ENCODE results near the gene AFF3. TPM values are rescaled to one million over a fixed set of nuclear protein-coding genes. Genes with fewer than 3 reads are reported as not detected.

The AFF3 gene, protein sequence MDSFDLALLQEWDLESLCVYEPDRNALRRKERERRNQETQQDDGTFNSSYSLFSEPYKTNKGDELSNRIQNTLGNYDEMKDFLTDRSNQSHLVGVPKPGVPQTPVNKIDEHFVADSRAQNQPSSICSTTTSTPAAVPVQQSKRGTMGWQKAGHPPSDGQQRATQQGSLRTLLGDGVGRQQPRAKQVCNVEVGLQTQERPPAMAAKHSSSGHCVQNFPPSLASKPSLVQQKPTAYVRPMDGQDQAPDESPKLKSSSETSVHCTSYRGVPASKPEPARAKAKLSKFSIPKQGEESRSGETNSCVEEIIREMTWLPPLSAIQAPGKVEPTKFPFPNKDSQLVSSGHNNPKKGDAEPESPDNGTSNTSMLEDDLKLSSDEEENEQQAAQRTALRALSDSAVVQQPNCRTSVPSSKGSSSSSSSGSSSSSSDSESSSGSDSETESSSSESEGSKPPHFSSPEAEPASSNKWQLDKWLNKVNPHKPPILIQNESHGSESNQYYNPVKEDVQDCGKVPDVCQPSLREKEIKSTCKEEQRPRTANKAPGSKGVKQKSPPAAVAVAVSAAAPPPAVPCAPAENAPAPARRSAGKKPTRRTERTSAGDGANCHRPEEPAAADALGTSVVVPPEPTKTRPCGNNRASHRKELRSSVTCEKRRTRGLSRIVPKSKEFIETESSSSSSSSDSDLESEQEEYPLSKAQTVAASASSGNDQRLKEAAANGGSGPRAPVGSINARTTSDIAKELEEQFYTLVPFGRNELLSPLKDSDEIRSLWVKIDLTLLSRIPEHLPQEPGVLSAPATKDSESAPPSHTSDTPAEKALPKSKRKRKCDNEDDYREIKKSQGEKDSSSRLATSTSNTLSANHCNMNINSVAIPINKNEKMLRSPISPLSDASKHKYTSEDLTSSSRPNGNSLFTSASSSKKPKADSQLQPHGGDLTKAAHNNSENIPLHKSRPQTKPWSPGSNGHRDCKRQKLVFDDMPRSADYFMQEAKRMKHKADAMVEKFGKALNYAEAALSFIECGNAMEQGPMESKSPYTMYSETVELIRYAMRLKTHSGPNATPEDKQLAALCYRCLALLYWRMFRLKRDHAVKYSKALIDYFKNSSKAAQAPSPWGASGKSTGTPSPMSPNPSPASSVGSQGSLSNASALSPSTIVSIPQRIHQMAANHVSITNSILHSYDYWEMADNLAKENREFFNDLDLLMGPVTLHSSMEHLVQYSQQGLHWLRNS (N-terminal part only)
- 1 to 10 TPM; 2.6 to 2.9 TPM for total RNA-seq

DNA sequence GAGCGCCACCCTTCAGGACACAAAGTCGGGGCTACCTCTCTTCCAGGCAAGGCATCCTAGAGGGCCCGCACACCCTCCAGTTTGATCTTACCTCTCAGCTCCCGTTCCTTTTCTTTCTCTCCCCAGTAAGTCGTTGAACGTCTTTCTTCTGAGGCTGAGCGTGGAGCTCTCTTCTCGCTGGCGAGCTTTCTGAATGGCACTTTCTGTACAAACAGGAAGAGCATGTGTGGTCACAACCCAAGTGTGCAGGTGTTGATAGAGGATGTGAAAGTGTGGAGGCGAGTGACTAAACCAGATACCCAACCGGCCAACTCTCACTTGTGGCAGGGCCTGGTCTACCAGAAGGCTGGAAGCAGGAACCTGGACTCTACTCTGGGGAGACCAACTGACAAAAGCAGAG, at the start of gene AFF3:
AFF3 (minus strand) TSS at position 198 of the 400 bp plus-strand sequence. CDS start 38,136 bp downstream, outside the sequence.
- H3K27ac Mint-ChIP-seq = peak within 1 kb of the TSS; percentile 80
- H3K4me1 Mint-ChIP-seq = peaks cover 45% of the 10 kb centered on the region
- H3K36me3 Mint-ChIP-seq = peaks cover 5% of the 10 kb centered on the region
- DNase-seq = peak; percentile 74
- H3K4me3 Mint-ChIP-seq = peak within 1 kb of the TSS; percentile 80
- peaks cover 13% of the 10 kb centered on the region for H3K27me3 Mint-ChIP-seq
- peaks cover 7% of the 10 kb centered on the region for H3K9me3 Mint-ChIP-seq

DNA sequence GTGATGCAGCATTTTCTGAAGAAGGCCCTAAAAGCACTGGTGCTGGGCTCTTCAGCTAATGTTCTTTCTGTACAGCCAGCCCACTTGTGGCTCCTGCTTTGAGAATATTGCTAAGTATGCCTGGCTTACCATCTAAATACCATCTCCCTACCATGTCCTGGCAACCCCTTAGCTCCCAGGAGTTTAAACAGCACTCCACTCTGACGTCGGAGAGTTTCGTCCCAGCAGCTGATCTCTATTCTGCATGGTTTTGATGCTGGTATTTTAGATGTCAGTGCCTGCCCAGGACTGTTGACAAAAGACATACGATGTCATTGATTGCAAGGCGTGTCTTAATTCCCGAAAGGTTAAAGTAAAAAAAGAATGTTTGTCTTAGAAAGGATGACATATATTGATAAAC, 47.0 kb upstream of the AFF3 start:
- H3K4me3 Mint-ChIP-seq = no peak overlapping the region
- no peak overlapping the region for H3K27ac Mint-ChIP-seq
- H3K9me3 Mint-ChIP-seq = no peaks in the 10 kb centered on the region
- H3K27me3 Mint-ChIP-seq = no peaks in the 10 kb centered on the region
- H3K4me1 Mint-ChIP-seq = no peaks in the 10 kb centered on the region
- no peaks in the 10 kb centered on the region for H3K36me3 Mint-ChIP-seq
- DNase-seq = no peak

DNA sequence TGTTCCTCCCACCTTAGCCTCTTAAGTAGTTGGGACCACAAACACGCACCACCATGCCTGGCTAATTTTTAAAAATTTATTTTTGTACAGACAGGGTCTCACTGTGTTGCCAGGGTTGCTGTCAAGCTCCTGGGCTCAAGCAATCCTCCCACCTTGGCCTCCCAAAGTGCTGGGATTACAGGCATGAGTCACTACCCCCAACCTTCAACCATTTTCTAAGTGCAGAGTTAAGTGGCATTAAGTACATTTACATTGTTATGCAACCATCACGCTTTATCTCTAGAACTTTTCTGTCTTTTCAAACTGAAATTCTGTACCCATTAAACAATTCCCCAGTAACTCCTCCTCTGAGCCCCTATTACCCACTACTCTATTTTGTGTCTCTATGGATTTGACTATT, 45.9 kb upstream of the AFF3 start:
- Mint-ChIP-seq H3K4me1 (no peaks in the 10 kb centered on the region), H3K9me3 (no peaks in the 10 kb centered on the region), H3K36me3 (no peaks in the 10 kb centered on the region), H3K27ac (no peak overlapping the region), H3K27me3 (no peaks in the 10 kb centered on the region), H3K4me3 (no peak overlapping the region)
- DNase-seq = no peak

DNA sequence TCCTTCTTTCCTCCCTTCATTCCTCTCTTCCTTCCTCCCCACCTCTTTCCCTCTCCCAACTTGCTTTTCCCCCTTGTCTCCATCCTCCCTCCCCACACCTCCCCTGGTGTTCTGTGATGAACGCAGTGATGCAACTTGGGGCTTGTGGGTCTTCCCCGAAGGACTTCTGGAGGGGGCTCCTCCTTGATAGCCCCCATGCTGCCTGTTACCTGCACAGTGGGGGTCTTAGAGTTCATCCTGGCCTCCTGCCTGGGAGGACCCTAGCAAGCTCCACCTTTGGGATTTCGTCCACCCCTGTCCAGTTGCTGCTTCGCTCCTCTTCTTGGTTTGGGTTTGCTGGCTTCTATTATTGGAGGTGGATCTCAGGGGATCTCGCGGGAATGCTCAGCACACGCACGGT, 43.7 kb upstream of the AFF3 start:
- H3K9me3 Mint-ChIP-seq = no peaks in the 10 kb centered on the region
- no peaks in the 10 kb centered on the region for H3K36me3 Mint-ChIP-seq
- no peak overlapping the region for H3K4me3 Mint-ChIP-seq
- H3K27me3 Mint-ChIP-seq = no peaks in the 10 kb centered on the region
- no peak for DNase-seq
- H3K27ac Mint-ChIP-seq = no peak overlapping the region
- H3K4me1 Mint-ChIP-seq = no peaks in the 10 kb centered on the region

DNA sequence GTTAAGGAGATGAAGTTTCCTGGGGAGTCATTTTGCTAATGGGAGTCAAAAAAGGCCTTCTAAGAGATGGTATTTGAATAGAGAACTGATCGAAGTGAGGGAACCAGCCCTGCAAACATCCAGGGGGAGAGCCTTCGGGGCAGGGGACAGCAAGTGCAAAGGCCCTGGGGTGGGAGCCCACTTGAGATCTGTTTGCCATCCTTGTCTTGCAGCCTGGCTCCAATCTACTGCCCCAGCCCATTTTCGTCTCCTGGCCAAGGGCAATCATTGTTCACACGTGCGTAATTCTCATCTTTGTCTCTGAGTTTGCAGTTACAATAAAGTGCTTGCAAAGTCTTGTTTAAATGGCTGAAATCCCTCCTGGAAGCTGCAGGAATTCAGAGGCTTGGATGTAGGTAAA, 43.1 kb upstream of the AFF3 start:
- no peaks in the 10 kb centered on the region for H3K36me3 Mint-ChIP-seq
- H3K27me3 Mint-ChIP-seq = no peaks in the 10 kb centered on the region
- no peak for DNase-seq
- H3K4me3 Mint-ChIP-seq = no peak overlapping the region
- no peaks in the 10 kb centered on the region for H3K9me3 Mint-ChIP-seq
- H3K4me1 Mint-ChIP-seq = no peaks in the 10 kb centered on the region
- H3K27ac Mint-ChIP-seq = no peak overlapping the region

DNA sequence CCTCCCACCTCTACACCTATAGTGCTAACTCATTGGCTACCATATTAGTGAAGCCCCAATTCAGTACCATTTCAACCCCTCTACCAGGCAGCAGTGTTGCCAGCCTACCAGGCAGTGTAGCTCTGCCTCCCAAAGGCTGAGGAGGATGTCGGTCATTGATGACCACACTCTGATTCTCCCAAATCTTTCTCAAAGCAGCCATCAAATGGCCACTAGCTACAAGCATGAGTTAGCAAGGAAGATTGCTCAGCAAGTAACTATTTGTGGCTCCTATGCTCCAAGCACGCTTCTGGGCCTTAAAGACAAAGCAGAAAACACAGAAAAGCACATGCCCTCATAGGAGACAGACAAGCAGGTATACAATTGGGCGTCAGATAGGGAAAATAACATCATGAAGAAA, 42.7 kb upstream of the AFF3 start:
- no peak for DNase-seq
- no peaks in the 10 kb centered on the region for H3K9me3 Mint-ChIP-seq
- no peak overlapping the region for H3K27ac Mint-ChIP-seq
- no peak overlapping the region for H3K4me3 Mint-ChIP-seq
- H3K4me1 Mint-ChIP-seq = no peaks in the 10 kb centered on the region
- no peaks in the 10 kb centered on the region for H3K36me3 Mint-ChIP-seq
- H3K27me3 Mint-ChIP-seq = no peaks in the 10 kb centered on the region

DNA sequence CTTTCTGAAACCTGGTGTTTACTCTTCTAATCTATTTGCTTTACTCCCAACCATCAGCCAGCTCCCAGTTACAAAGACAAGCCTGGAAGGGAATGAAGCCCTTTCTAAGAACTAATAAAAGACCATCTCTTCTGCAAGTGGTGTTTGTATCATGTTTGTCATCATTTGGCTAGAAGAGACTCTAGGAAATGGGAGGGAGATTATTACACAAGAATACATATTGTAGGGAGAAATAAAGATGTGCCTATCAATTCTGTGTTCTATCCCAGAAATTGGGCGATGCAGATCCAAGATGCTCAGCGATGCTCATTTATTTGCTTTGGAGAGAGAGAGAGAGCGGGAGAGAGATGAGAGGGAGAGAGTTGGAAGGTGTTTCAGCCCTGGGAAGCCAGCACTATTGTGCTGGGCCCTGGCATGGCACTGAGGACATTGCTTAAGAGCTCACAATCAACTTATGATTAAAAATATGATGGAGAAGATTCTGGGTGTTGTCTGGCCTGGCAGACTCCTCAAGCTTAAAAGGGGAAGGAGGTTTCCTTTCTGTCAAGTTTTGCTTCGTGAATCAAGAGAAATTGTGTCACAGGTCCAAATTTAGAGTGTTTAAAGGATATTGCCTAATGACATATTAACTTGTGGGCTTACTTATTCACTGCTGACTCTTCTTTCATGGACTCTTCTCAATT, 41.8 kb upstream of the AFF3 start:
- Mint-ChIP-seq H3K27me3 (no peaks in the 10 kb centered on the region), H3K36me3 (no peaks in the 10 kb centered on the region), H3K27ac (no peak overlapping the region), H3K4me1 (no peaks in the 10 kb centered on the region), H3K9me3 (no peaks in the 10 kb centered on the region), H3K4me3 (no peak overlapping the region)
- DNase-seq = no peak

DNA sequence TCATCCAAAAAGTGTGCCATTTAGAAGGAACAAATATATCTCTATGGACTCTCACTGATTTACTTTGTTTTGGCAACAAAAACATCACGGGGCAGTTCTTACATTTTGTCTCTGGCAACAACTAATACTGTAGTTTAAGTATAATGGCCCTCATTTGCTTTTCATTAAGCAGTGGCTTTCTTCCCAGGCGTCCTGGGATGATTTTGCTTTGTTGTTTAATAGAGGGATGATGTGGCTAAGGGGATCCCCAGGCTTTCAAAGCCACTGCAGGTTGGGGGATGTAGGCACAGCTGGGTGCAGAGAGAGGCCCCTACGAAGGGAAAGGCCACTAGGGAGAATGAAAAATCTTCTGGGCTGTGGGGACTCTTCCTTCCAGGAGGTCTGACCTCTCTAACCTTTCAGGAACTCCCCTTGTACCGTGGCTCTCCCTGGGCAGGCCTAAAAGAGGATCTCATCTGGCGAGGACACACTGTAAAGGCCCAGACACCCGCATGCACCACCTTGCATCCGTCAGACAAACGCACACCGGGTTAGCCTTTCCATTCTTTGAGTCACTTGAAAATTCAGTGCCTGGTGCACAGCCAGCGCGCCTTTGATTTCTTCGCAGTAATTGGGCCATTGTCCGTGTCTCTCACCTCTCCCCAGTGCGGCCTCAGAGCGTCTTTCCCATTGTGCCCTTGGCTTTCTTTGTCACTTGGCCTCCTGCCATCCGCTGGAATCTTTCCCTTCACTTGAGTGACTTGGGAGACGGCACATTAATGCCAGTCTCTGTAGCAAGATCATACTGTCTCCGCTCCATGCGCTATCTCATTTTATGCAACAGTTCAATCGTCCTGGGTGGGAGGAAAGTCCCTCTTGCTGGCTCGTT, 40.3 kb upstream of the AFF3 start:
- no peaks in the 10 kb centered on the region for H3K27me3 Mint-ChIP-seq
- H3K9me3 Mint-ChIP-seq = no peaks in the 10 kb centered on the region
- H3K27ac Mint-ChIP-seq = no peak overlapping the region
- no peaks in the 10 kb centered on the region for H3K4me1 Mint-ChIP-seq
- H3K36me3 Mint-ChIP-seq = no peaks in the 10 kb centered on the region
- no peak for DNase-seq
- H3K4me3 Mint-ChIP-seq = no peak overlapping the region

DNA sequence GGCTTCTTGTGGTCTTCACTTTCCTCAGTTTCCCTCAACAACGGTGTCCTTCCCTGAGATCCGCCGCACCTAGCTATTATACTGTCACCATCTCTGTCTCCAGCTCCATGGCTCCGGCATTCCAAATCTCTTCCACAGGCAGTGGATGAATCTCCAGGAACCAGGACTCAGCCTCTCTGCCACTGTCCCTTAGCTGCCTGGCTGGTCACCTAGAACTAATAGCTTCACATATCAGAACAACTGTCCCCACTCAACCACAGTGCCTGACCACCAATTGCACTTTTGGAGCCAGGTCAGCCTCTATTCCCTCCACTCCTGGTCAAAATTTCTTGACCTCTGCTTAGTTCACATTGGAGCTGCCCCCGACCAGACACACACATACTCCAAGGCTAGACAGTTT, 38.1 kb upstream of the AFF3 start:
- Mint-ChIP-seq H3K27me3 (no peaks in the 10 kb centered on the region), H3K36me3 (no peaks in the 10 kb centered on the region), H3K4me1 (no peaks in the 10 kb centered on the region), H3K27ac (no peak overlapping the region), H3K4me3 (no peak overlapping the region), H3K9me3 (no peaks in the 10 kb centered on the region)
- DNase-seq = no peak

DNA sequence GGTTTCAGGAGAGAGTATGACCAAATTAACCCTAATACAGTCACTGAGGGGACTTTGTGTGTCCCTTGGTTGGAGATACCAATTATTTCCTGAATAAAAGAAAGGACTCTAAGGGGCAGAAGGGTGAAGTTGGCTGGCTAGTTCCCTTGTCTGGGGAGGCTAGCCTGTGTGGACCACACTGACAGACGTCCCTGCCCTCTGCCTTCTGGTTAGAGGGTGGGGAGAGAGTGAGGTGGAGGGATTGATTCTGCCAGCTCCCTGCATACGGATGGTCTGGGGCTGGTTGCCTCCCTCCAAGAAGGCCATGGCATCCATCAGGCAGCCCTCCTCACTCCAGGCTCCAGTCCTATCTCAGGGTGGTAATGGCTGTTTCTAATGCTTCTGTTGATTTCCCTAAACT, 37.4 kb upstream of the AFF3 start:
- Mint-ChIP-seq H3K27ac (no peak overlapping the region), H3K4me3 (no peak overlapping the region), H3K4me1 (no peaks in the 10 kb centered on the region), H3K27me3 (no peaks in the 10 kb centered on the region), H3K36me3 (no peaks in the 10 kb centered on the region), H3K9me3 (no peaks in the 10 kb centered on the region)
- DNase-seq = no peak

DNA sequence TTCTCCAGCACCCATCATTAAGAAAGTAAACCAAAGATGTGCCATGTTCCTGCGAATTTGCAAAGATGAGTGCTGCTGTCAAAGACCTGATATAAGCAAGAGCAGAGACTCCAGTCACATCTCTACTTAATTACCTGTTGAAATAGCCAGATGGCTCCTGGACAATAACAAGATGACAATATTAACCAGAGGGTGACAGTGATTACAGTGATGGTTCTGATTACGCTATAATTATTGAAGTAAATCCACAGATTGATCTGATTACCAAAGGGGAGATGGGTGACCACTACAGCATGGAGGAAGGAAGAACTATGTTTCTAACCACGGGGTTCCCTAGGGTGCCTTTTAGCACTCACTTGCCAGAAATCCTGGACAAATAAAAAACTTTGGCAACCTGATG, 36.5 kb upstream of the AFF3 start:
- Mint-ChIP-seq H3K36me3 (no peaks in the 10 kb centered on the region), H3K9me3 (no peaks in the 10 kb centered on the region), H3K4me1 (no peaks in the 10 kb centered on the region), H3K27ac (no peak overlapping the region), H3K4me3 (no peak overlapping the region), H3K27me3 (no peaks in the 10 kb centered on the region)
- DNase-seq = no peak

DNA sequence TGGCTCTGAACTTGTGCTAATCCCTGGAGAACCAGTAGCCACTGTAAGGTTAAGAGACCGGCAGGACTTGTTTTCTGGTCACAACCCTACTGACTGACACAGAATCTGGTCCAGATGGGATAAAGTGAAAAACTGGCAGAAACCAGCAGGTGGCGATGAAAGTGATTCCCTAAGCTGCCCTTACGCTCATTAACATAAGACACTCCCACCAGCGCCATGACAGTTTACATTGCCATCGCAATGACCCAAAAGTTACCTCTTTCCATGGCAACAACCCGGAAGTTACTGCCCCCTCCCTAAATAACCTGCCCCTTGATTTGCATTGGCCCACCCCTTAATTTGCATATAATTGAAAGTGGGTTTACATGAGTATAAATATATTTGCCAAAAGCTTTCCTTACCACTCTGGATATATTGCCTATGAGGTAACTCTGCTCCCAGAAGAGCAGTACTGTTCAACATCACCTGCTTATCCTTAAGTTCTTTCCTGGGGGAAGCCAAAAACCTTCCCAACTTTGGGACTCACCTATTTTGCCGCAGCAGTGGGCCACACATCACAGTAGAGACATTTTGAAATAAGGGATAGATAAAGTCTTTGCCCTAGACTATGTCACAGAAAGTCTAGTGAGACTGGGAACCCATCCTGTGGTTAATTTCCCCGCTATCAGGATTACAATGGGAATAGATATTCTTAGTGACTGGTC, 35.8 kb upstream of the AFF3 start:
- Mint-ChIP-seq H3K4me3 (no peak overlapping the region), H3K27ac (no peak overlapping the region), H3K27me3 (no peaks in the 10 kb centered on the region), H3K9me3 (no peaks in the 10 kb centered on the region), H3K4me1 (no peaks in the 10 kb centered on the region), H3K36me3 (no peaks in the 10 kb centered on the region)
- peak; percentile 15 for DNase-seq

DNA sequence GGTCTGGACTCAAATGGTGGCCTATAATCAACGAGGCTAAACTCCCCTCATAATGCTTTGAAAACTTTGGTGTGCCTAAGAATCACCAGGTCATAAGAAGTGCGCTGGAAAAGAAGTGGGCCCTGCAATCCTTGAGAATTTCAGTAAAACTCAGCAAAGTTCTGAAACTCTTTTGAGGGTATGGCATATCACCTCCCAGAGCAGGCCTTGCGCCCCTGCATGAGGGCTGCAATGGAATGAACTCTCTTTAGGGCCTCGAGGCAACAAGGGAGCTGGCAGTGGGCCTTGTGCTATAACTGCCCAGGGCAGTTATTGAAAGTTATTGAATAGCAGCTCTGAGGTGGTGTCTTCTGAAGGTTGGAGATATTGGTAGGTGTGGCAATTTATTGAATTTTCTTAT, 34.5 kb upstream of the AFF3 start:
- no peaks in the 10 kb centered on the region for H3K4me1 Mint-ChIP-seq
- H3K27me3 Mint-ChIP-seq = no peaks in the 10 kb centered on the region
- no peak overlapping the region for H3K4me3 Mint-ChIP-seq
- no peaks in the 10 kb centered on the region for H3K36me3 Mint-ChIP-seq
- H3K9me3 Mint-ChIP-seq = no peaks in the 10 kb centered on the region
- no peak for DNase-seq
- no peak overlapping the region for H3K27ac Mint-ChIP-seq

Measured in activated naive CD8-positive, alpha-beta T cell treated with anti-CD3 and anti-CD28 coated beads for 36 hours (primary cell).